GM12878 (cell line): ENCODE measurements around the gene CORO1A. TPM values are rescaled to one million over a fixed set of nuclear protein-coding genes. Genes with fewer than 3 reads are reported as not detected.

ENCODE experiments used
- BCL11A ChIP-seq: IDR thresholded peaks from 2 replicates; pipeline ENCODE4 v1.6.1; 2011; ENCODE audit warnings: low read depth, low read length
- IRF4 ChIP-seq: IDR thresholded peaks from 2 replicates; pipeline ENCODE4 v1.6.1; 2011; ENCODE audit warnings: low read depth, low read length
- SREBF2 ChIP-seq: IDR thresholded peaks from 2 replicates; pipeline ENCODE4 v1.6.1; 2012; ENCODE audit warnings: mild to moderate bottlenecking, low read length
- SUPT20H ChIP-seq: IDR thresholded peaks from 2 replicates; pipeline ENCODE4 v1.6.1; 2011; ENCODE audit warnings: low read depth, mild to moderate bottlenecking, low read length, moderate library complexity, borderline replicate concordance; ENCODE audit not compliant: control insufficient read depth
- SUZ12 ChIP-seq: fragments of 200-600 bp; sonication (generic); IDR thresholded peaks from one replicate; pipeline ENCODE4 v1.6.1; 2018; ENCODE audit warnings: antibody characterized with exemption, mild to moderate bottlenecking; ENCODE audit not compliant: unreplicated experiment
- polyA plus RNA-seq, 11 experiments: library from polyadenylated mRNA; depleted of rRNA in 4 of 11; unstranded in 6 of 11; stranded (reverse) in 5 of 11; fragments of >200 nt; fragmentation: Nextera tagmentation in 4 of 11; fragmentation: Illumina TruSeq in 1 of 11; extraction: Ambion mirVana in 4 of 11; extraction: Trizol in 1 of 11; gene quantifications; 1 replicate in 1 of 11; 2 replicates in 10 of 11; pipeline versions ENCODE4 v1.2.1 to v1.2.3, GENCODE V29; 2011 to 2016; ENCODE audit warnings: inconsistent platforms in 2 of 11, missing spikeins in 2 of 11, low read depth in 1 of 11
- total RNA-seq, 4 experiments: library from RNA; depleted of rRNA in 3 of 4; stranded (reverse); fragments of >200 nt in 3 of 4; fragmentation: Illumina TruSeq in 1 of 4; extraction: Trizol in 1 of 4; gene quantifications; 2 replicates each; pipeline versions ENCODE4 v1.2.1 to v1.2.3, GENCODE V29; 2013 to 2021
- TF ChIP-seq, protein P1 (sequence below): fragments of 450-650 bp; IDR thresholded peaks from 2 replicates; pipeline ENCODE4 v1.6.1; 2014; ENCODE audit warnings: mild to moderate bottlenecking
- TF ChIP-seq, protein P2 (sequence below): IDR thresholded peaks from 2 replicates; pipeline ENCODE4 v1.6.1; 2012; ENCODE audit warnings: improper control_type of control experiment, low read depth, low read length; ENCODE audit not compliant: insufficient replicate concordance
- TF ChIP-seq, protein P3 (sequence below): IDR thresholded peaks from 2 replicates; pipeline ENCODE4 v1.6.1; 2011; ENCODE audit warnings: mild to moderate bottlenecking, low read depth, low read length, moderate library complexity; ENCODE audit not compliant: insufficient replicate concordance

Gene CORO1A
- total and polyA plus RNA-seq, 10 of the 15 experiments (the other 5 are each of a cell fraction or from before 2014, with no cell fraction given) = 16.3 to 1,464 (median 714) TPM

DNA sequence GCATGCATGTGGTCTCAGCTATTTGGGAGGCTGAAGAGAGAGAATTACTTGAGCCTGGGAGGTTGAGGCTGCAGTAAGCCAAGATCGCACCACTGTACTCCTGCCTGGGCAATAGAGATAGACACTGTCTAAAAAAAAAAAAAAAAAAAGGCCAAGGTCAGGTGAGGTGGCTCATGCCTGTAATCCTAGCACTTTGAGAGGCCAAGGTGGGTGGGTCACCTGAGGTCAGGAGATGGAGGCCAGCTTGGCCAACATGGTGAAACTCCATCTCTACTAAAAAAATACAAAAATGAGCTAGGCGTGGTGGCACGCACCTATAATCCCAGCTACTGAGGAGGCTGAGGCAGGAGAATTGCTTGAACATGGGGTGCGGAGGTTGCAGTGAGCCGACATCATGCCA lies 28.2 kb upstream of the CORO1A start (continued):
- TF ChIP-seq SUPT20H (no peak), SREBF2 (no peak), BCL11A (no peak), IRF4 (no peak), SUZ12 (no peak)
- TF ChIP-seq, protein P1, sequence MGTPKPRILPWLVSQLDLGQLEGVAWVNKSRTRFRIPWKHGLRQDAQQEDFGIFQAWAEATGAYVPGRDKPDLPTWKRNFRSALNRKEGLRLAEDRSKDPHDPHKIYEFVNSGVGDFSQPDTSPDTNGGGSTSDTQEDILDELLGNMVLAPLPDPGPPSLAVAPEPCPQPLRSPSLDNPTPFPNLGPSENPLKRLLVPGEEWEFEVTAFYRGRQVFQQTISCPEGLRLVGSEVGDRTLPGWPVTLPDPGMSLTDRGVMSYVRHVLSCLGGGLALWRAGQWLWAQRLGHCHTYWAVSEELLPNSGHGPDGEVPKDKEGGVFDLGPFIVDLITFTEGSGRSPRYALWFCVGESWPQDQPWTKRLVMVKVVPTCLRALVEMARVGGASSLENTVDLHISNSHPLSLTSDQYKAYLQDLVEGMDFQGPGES = no peak
- TF ChIP-seq, protein P2, sequence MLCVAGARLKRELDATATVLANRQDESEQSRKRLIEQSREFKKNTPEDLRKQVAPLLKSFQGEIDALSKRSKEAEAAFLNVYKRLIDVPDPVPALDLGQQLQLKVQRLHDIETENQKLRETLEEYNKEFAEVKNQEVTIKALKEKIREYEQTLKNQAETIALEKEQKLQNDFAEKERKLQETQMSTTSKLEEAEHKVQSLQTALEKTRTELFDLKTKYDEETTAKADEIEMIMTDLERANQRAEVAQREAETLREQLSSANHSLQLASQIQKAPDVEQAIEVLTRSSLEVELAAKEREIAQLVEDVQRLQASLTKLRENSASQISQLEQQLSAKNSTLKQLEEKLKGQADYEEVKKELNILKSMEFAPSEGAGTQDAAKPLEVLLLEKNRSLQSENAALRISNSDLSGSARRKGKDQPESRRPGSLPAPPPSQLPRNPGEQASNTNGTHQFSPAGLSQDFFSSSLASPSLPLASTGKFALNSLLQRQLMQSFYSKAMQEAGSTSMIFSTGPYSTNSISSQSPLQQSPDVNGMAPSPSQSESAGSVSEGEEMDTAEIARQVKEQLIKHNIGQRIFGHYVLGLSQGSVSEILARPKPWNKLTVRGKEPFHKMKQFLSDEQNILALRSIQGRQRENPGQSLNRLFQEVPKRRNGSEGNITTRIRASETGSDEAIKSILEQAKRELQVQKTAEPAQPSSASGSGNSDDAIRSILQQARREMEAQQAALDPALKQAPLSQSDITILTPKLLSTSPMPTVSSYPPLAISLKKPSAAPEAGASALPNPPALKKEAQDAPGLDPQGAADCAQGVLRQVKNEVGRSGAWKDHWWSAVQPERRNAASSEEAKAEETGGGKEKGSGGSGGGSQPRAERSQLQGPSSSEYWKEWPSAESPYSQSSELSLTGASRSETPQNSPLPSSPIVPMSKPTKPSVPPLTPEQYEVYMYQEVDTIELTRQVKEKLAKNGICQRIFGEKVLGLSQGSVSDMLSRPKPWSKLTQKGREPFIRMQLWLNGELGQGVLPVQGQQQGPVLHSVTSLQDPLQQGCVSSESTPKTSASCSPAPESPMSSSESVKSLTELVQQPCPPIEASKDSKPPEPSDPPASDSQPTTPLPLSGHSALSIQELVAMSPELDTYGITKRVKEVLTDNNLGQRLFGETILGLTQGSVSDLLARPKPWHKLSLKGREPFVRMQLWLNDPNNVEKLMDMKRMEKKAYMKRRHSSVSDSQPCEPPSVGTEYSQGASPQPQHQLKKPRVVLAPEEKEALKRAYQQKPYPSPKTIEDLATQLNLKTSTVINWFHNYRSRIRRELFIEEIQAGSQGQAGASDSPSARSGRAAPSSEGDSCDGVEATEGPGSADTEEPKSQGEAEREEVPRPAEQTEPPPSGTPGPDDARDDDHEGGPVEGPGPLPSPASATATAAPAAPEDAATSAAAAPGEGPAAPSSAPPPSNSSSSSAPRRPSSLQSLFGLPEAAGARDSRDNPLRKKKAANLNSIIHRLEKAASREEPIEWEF = no peak
- TF ChIP-seq, protein P3, sequence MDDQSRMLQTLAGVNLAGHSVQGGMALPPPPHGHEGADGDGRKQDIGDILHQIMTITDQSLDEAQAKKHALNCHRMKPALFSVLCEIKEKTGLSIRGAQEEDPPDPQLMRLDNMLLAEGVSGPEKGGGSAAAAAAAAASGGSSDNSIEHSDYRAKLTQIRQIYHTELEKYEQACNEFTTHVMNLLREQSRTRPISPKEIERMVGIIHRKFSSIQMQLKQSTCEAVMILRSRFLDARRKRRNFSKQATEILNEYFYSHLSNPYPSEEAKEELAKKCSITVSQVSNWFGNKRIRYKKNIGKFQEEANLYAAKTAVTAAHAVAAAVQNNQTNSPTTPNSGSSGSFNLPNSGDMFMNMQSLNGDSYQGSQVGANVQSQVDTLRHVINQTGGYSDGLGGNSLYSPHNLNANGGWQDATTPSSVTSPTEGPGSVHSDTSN = no peak
